IPS-NIHi11 (cell line): ENCODE results near the gene PDCD1LG2.

Source experiments
- DNase-seq: peaks from one replicate; pipeline ENCODE4 v3.0.0; 2012; ENCODE audit warnings: mixed read lengths, low spot score

Gene PDCD1LG2

DNA sequence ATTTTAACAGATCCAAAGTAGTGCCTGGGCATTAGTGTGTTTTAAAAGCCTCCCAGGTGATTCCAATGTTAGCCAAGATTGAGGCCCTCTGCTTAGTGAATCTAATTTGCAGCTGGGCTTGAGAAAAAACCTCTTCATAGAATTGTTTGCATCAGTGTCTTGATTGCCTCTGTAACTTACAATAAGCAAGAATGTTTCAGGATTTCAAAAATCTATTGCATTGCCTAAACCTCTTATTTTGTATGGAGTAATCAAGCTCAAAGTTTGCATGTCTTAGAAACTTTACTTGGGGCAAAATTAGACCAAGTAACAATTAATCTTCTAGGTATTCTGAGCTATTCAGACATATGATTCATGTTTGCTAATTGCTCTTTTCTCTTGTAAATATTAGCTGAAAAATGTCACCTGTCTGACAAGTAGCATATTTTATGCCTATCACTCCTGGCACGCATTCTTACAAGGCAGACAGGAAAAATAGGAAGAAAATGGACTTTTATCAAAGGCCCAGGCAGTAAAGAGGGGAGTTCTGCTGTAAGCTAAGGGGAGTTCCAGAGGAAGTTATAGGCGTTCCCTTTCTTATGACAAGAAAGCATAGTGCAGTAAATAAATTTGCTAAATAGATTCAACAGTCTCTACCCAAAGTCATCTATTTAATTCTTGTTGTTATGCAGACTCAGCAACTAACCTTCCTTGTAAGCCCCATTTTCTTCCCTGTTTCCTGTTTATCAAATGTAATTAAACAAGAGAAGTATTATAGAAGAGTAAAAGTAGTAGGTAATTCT is 21.0 kb downstream of the PDCD1LG2 start:
- no peak for DNase-seq

- DNase-seq: no peak
These were observed 22.0 kb downstream of the PDCD1LG2 start for GRCh38 chr9:5532306-5532705.

- DNase-seq: no peak
These were observed 22.5 kb downstream of the PDCD1LG2 start for GRCh38 chr9:5532790-5533189.

DNA sequence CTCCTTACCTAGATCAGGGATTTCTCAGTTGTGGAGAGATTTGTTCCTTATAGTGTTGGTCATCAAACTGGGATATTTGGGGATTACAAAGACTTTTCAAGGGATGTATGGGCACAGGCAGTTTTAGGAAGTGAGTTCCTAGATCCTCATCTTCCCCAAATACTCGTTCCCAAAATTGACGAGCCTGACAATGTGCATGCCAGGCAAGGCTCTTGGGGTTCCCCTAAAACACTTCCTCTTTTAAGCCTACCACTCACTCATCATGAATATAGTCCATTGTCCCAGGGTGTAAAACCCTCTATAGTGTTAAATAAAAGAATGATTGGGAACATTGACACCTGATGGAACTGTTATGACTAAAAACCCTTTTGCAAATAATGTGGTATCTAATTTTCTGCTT is 26.4 kb downstream of the PDCD1LG2 start:
- DNase-seq: no peak

GRCh38 chr9:5543875-5544702 is 33.8 kb downstream of the PDCD1LG2 start:
- DNase-seq: no peak

- no peak for DNase-seq
These were observed 39.6 kb downstream of the PDCD1LG2 start for GRCh38 chr9:5549658-5550650.

- DNase-seq: no peak
These were observed 41.2 kb downstream of the PDCD1LG2 start for GRCh38 chr9:5551368-5552150.

DNA sequence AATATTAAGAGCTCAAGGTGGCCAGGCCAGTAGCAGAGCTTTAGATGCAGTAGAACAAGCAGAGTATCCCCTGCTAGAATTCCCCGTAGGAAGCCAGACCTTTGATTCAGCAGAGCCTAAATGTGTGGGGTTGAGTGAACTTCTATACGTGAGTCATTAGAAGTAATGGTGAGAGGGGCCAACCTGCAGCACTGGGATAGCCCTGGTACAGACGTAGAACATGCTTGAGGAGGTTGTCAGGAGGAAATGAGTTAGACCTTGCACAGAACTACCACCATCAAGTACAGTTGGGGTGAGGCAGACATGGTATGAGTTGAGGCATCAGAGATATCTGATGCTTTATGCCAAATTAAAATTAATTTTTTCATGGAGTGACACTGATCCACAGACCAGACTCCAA is 42.0 kb downstream of the PDCD1LG2 start:
- no peak for DNase-seq

- no peak for DNase-seq
These were observed 42.9 kb downstream of the PDCD1LG2 start for GRCh38 chr9:5553211-5553610.

DNA sequence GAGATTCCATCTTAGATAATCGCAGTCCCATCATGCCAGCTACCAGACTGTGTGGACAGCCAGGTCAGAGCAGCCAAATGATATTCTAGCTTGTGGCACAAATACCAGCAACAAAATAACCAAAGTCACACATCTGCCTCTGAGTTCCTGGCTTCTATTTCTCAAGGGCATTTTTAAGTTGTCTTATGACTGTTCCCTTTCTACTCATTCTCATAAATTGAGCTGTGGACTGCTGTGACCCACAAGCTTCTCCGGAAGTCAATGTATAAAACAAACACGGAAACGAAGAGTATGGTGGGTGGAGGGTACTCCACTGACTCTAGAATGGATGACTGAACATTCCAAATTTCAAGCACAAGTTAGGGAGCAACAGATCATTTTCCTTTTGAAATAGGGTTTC is 43.9 kb downstream of the PDCD1LG2 start:
- no peak for DNase-seq

- DNase-seq: no peak
These were observed 45.9 kb downstream of the PDCD1LG2 start for GRCh38 chr9:5556101-5556705.

- no peak for DNase-seq
These were observed 47.6 kb downstream of the PDCD1LG2 start for GRCh38 chr9:5557606-5558587.

GRCh38 chr9:5559659-5560058 is 49.3 kb downstream of the PDCD1LG2 start:
- DNase-seq: no peak

GRCh38 chr9:5560443-5561100 is 50.2 kb downstream of the PDCD1LG2 start:
- no peak for DNase-seq

DNA sequence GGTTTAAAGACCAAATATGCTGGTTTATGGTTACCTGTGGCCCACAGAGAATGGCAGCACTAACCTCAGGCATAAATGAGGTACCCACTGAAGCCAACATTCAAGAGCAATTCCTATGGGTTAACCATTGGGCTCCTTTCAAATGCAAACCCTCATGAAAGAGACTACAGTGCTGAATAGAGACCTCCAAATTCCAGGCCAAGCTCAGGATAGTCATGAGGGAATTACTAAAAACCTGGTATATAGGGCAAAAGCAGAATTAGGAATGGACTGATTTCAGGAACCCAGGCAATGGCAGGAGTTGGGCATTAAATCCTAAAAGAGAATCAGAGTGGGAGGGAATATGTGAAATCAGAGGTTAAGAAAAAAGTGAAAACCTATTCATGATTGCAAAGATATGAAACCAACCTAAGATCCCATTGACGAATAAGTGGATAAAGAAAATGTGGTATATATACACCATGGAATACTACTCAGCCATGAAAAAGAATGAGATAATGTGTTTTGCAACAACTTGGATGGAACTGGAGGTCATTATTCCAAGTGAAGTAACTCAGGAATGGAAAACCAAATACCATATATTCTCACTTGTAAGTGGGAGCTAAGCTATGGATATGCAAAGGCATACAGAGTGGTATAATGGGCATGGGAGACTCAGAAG is 51.6 kb downstream of the PDCD1LG2 start:
- DNase-seq: no peak

DNA sequence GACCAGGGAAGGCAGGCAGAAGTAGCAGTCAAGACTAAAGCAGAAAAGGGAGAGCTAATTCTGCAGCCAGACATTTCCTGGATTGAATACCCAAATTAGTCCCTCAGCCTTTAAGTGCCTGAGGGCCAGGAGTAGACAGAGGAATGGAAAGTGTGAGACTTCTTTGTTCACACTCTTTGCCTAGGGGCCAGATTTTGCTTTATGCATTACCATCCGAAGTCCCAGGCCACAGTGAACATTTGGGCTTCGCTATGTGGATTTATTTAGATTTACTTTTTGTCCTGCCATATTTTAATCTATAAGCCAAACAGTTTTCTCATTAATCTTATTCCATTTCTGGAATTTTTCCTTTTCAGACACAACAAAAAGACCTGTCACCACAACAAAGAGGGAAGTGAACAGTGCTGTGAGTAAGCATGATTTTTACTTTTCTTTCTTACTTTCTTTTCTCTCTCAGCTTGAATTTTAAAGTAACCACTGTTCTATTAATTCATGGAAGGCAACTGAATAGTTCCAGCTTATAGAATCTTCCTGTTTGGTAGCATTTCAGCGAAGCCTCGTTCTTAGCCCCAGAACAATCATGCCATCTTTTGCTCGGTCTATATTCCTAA is 52.6 kb downstream of the PDCD1LG2 start:
- no peak for DNase-seq

DNA sequence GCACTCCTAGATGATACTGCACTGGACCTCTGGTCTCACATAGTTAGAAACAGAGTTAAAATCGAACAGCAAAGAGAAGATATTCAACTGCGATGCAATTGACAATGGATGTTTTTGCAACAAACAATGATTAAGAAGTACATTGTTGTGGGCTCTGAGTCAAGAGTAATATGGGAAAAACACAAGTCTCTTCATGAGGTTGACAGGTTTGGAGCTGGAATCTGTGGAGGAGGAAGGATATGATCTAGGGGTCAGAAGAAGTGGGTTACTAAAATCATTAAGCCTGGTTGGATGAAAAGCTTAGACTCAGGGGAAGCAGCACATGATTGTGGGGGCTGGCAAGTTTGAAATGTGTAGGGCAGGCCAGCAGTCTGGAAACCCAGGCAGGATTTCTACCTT is 53.1 kb downstream of the PDCD1LG2 start:
- DNase-seq: no peak

- no peak for DNase-seq
These were observed 53.6 kb downstream of the PDCD1LG2 start for GRCh38 chr9:5563886-5564285.
